ENCODE results near the gene ZBTB7B. TPM values are rescaled to one million over a fixed set of nuclear protein-coding genes. Genes with fewer than 3 reads are reported as not detected.
A peak's percentile ranks its signal among the peaks of the same experiment; 100 is the strongest.

The ZBTB7B gene
- total RNA-seq, 3 donors from 2014 or later = 45.6 to 82.5 (median 53.4) TPM

- H3K27ac ChIP-seq = peak overlapping the region; percentile 91 to 92
- no peak for DNase-seq (ENCODE audit: low spot score in 2 of 2)
Observed at GRCh38 chr1:155017946-155018316, 15.3 kb downstream of the ZBTB7B start.

GRCh38 chr1:155018617-155019348, 16.2 kb downstream of the ZBTB7B start:
- TF ChIP-seq CTCF (IDR thresholded peaks at IDR 0.05) = no peak
- TF ChIP-seq POLR2AphosphoS5 (IDR thresholded peaks at IDR 0.05) = no peak
- no peak for TF ChIP-seq POLR2A (IDR thresholded peaks at IDR 0.05)
- peak overlapping the region; percentile 91 to 92 for H3K27ac ChIP-seq
- H3K27me3 ChIP-seq = no peaks in the 10 kb centered on the region
- no peaks in the 10 kb centered on the region for H3K36me3 ChIP-seq
- H3K4me1 ChIP-seq = peaks cover 3 to 9% of the 10 kb centered on the region in 2 donors
- no peaks in the 10 kb centered on the region for H3K9me3 ChIP-seq
- intact Hi-C loops (cut with DNase I; ENCODE audit: low total_unique reads) = loop anchor here (5.0 kb wide), 1 partner anchor 34 kb away; the partner anchor contains the start of gene ADAM15
- H3K4me3 ChIP-seq = no peak overlapping the region
- DNase-seq (ENCODE audit: low spot score in 2 of 2) = no peak

More at GRCh38 chr1:155017946-155018316, 15.3 kb downstream of the ZBTB7B start:
- Histone ChIP-seq H3K4me1 (peaks cover 3 to 9% of the 10 kb centered on the region in 2 donors), H3K9me3 (no peaks in the 10 kb centered on the region), H3K4me3 (peak overlapping the region; percentile 44 to 59 (median 47)), H3K27me3 (no peaks in the 10 kb centered on the region), H3K36me3 (no peaks in the 10 kb centered on the region)
- intact Hi-C loops (cut with DNase I; ENCODE audit: low total_unique reads) = loop anchor here (5.0 kb wide), 1 partner anchor 34 kb away; the partner anchor contains the start of gene ADAM15
- TF ChIP-seq CTCF (IDR thresholded peaks at IDR 0.05) (no peak), POLR2A (IDR thresholded peaks at IDR 0.05) (no peak), POLR2AphosphoS5 (IDR thresholded peaks at IDR 0.05) (no peak)

- TF ChIP-seq CTCF (IDR thresholded peaks at IDR 0.05) (no peak), POLR2A (IDR thresholded peaks at IDR 0.05) (no peak), POLR2AphosphoS5 (IDR thresholded peaks at IDR 0.05) (no peak)
- no peaks in the 10 kb centered on the region for H3K36me3 ChIP-seq
- intact Hi-C loops (cut with DNase I; ENCODE audit: low total_unique reads) = loop anchor here (5.0 kb wide), 1 partner anchor 33 kb away; the partner anchor contains the start of gene ADAM15
- H3K27me3 ChIP-seq = no peaks in the 10 kb centered on the region
- H3K4me1 ChIP-seq = peaks cover 3 to 9% of the 10 kb centered on the region in 2 donors
- H3K27ac ChIP-seq = peak overlapping the region; percentile 1 to 92
- H3K4me3 ChIP-seq = no peak overlapping the region
- no peak for DNase-seq (ENCODE audit: low spot score in 2 of 2)
- no peaks in the 10 kb centered on the region for H3K9me3 ChIP-seq
Observed at GRCh38 chr1:155019377-155020245, 17.0 kb downstream of the ZBTB7B start.

GRCh38 chr1:155022136-155022926, 19.7 kb downstream of the ZBTB7B start:
- Histone ChIP-seq H3K27ac (no peak overlapping the region), H3K27me3 (no peaks in the 10 kb centered on the region), H3K4me3 (no peak overlapping the region), H3K36me3 (no peaks in the 10 kb centered on the region), H3K4me1 (peaks cover 3 to 9% of the 10 kb centered on the region in 2 donors), H3K9me3 (no peaks in the 10 kb centered on the region)
- TF ChIP-seq POLR2AphosphoS5 (IDR thresholded peaks at IDR 0.05) (no peak), POLR2A (IDR thresholded peaks at IDR 0.05) (no peak), CTCF (IDR thresholded peaks at IDR 0.05) (no peak)
- no peak for DNase-seq (ENCODE audit: low spot score in 2 of 2)
- intact Hi-C loops (cut with DNase I; ENCODE audit: low total_unique reads) = no loop called here
